Mesenchymal stem cell (in vitro differentiated cells and primary cell): Measurements from ENCODE around the gene TERC.
A peak's percentile ranks its signal among the peaks of the same experiment; 100 is the strongest.

Experiments
- DNase-seq: peaks from one replicate; pipeline ENCODE4 v3.0.0-alpha.2; 2013
- H2AFZ ChIP-seq: one replicate; pipeline ENCODE4 v1.6.1; 2013; ENCODE audit warnings: low read depth, mild to moderate bottlenecking, control low read depth, inconsistent platforms, low read length, moderate library complexity
- H2AK5ac ChIP-seq: 2 replicates; pipeline ENCODE4 v1.6.1; 2013; ENCODE audit warnings: low read length, moderate library complexity, mild to moderate bottlenecking, inconsistent platforms; ENCODE audit not compliant: severe bottlenecking
- H2BK120ac ChIP-seq: one replicate; pipeline ENCODE4 v1.6.1; 2013; ENCODE audit warnings: low read depth, mild to moderate bottlenecking, inconsistent platforms, low read length, moderate library complexity
- H2BK12ac ChIP-seq, 2 experiments: one replicate each; pipeline ENCODE4 v1.6.1; 2013; ENCODE audit warnings: inconsistent platforms in 2 of 2, low read length in 2 of 2, mild to moderate bottlenecking in 2 of 2, moderate library complexity in 2 of 2, control low read depth in 1 of 2
- H2BK15ac ChIP-seq: one replicate; pipeline ENCODE4 v1.6.1; 2013; ENCODE audit warnings: mild to moderate bottlenecking, low read depth, inconsistent platforms; ENCODE audit not compliant: poor library complexity, severe bottlenecking
- H2BK5ac ChIP-seq: 2 replicates; pipeline ENCODE4 v1.6.1; 2013; ENCODE audit warnings: low read depth, mild to moderate bottlenecking, low read length, control low read depth, inconsistent platforms; ENCODE audit not compliant: poor library complexity, severe bottlenecking
- H3K14ac ChIP-seq, 2 experiments: one replicate each; pipeline ENCODE4 v1.6.1; 2013; ENCODE audit warnings: inconsistent platforms in 2 of 2, low read length in 2 of 2, control low read depth in 1 of 2, mild to moderate bottlenecking in 1 of 2, moderate library complexity in 1 of 2
- H3K18ac ChIP-seq, 2 experiments: one replicate each; pipeline ENCODE4 v1.6.1; 2013; ENCODE audit warnings: inconsistent platforms in 2 of 2, low read length in 2 of 2, control low read depth in 1 of 2, low read depth in 1 of 2, mild to moderate bottlenecking in 1 of 2
- H3K23ac ChIP-seq, 2 experiments: one replicate each; pipeline ENCODE4 v1.6.1; 2013; ENCODE audit warnings: inconsistent platforms in 2 of 2, low read length in 2 of 2, mild to moderate bottlenecking in 2 of 2, moderate library complexity in 2 of 2, control low read depth in 1 of 2
- H3K27ac ChIP-seq: 2 replicates; pipeline ENCODE4 v1.5.1; 2013; ENCODE audit warnings: mild to moderate bottlenecking, moderate library complexity, low read length, control low read depth, inconsistent platforms; ENCODE audit not compliant: poor library complexity, severe bottlenecking
- H3K27me3 ChIP-seq, 2 experiments: 2 replicates each; pipeline versions ENCODE4 v1.6.1 to v1.7.0; 2013; ENCODE audit warnings: low read length in 2 of 2, mild to moderate bottlenecking in 2 of 2, moderate library complexity in 2 of 2, control low read depth in 1 of 2, inconsistent platforms in 1 of 2; ENCODE audit not compliant: control insufficient read depth in 1 of 2, insufficient read depth in 1 of 2
- H3K36me3 ChIP-seq, 2 experiments: 2 replicates each; pipeline versions ENCODE4 v1.6.1 to v1.7.0; 2013; ENCODE audit warnings: low read length in 2 of 2, control low read depth in 1 of 2, inconsistent platforms in 1 of 2, low read depth in 1 of 2, mild to moderate bottlenecking in 1 of 2; ENCODE audit not compliant: insufficient read depth in 2 of 2, control insufficient read depth in 1 of 2
- H3K4ac ChIP-seq, 2 experiments: one replicate each; pipeline ENCODE4 v1.6.1; 2013; ENCODE audit warnings: inconsistent platforms in 2 of 2, low read length in 2 of 2, mild to moderate bottlenecking in 2 of 2, moderate library complexity in 2 of 2, control low read depth in 1 of 2, low read depth in 1 of 2
- H3K4me1 ChIP-seq: 2 replicates; pipeline ENCODE4 v1.6.1; 2013; ENCODE audit warnings: low read depth, low read length, control low read depth; ENCODE audit not compliant: control insufficient read depth, insufficient read depth
- H3K4me2 ChIP-seq: 2 replicates; pipeline ENCODE4 v1.6.1; 2013; ENCODE audit warnings: low read length, mild to moderate bottlenecking, inconsistent platforms; ENCODE audit not compliant: poor library complexity, severe bottlenecking
- H3K4me3 ChIP-seq, 2 experiments: 2 replicates each; pipeline versions ENCODE4 v1.5.1 to v1.7.0; 2013; ENCODE audit warnings: low read length in 2 of 2, mild to moderate bottlenecking in 2 of 2, control low read depth in 1 of 2, low read depth in 1 of 2; ENCODE audit not compliant: insufficient read depth in 1 of 2
- H3K79me1 ChIP-seq: replicated peaks from 2 replicates; pipeline ENCODE4 v1.6.1; 2013; ENCODE audit warnings: mild to moderate bottlenecking, control low read depth, low read length, inconsistent platforms; ENCODE audit not compliant: poor library complexity, severe bottlenecking
- H3K9ac ChIP-seq: 2 replicates; pipeline ENCODE4 v1.7.0; 2013; ENCODE audit warnings: mild to moderate bottlenecking, low read length, moderate library complexity
- H3K9me3 ChIP-seq: 2 replicates; pipeline ENCODE4 v1.7.0; 2013; ENCODE audit warnings: mild to moderate bottlenecking, low read length; ENCODE audit not compliant: control insufficient read depth
- H4K8ac ChIP-seq: one replicate; pipeline ENCODE4 v1.6.1; 2013; ENCODE audit warnings: inconsistent platforms, mild to moderate bottlenecking, low read length, moderate library complexity
- H4K91ac ChIP-seq: one replicate; pipeline ENCODE4 v1.6.1; 2013; ENCODE audit warnings: mild to moderate bottlenecking, low read length, inconsistent platforms
- WGBS: methylation state at CpG from one replicate; pipeline ENCODE4 v1.1.7; 2013; ENCODE audit warnings: mixed read lengths; 5-methylcytosine and 5-hydroxymethylcytosine counted together

Gene TERC

GRCh38 chr3:169771497-169772304 is 6.8 kb upstream of the TERC start:
- no peaks in the 10 kb centered on the region for H3K9me3 ChIP-seq
- H3K4me3 ChIP-seq = peak overlapping the region; percentile 59 to 97
- H3K4me1 ChIP-seq = peaks cover 2% of the 10 kb centered on the region
- no peak overlapping the region for H2AFZ ChIP-seq
- H3K4me2 ChIP-seq = peak overlapping the region; percentile 86
- DNase-seq = peak; percentile 91
- no peak overlapping the region for H3K4ac ChIP-seq
- no peak overlapping the region for H3K14ac ChIP-seq
- no peak overlapping the region for H3K18ac ChIP-seq
- H3K36me3 ChIP-seq = peaks cover 4 to 31% of the 10 kb centered on the region in 2 experiments
- peak overlapping the region; percentile 98 for H3K9ac ChIP-seq
- no peaks in the 10 kb centered on the region for H3K27me3 ChIP-seq
- no peak overlapping the region for H2BK15ac ChIP-seq
- no peak overlapping the region for H2BK5ac ChIP-seq
- H3K27ac ChIP-seq = peak overlapping the region; percentile 72
- H3K79me1 ChIP-seq = peaks cover 3% of the 10 kb centered on the region
- no peak overlapping the region for H3K23ac ChIP-seq
- 0% methylated on average over 20 of the region's 27 CpGs for WGBS
- H2BK120ac ChIP-seq = no peak overlapping the region
- H4K91ac ChIP-seq = no peak overlapping the region
- H2BK12ac ChIP-seq = no peak overlapping the region
- no peak overlapping the region for H4K8ac ChIP-seq
- H2AK5ac ChIP-seq = no peak overlapping the region

GRCh38 chr3:169769287-169770181 is 4.7 kb upstream of the TERC start, which contains the start of gene ACTRT3:
Gene ACTRT3 (minus strand): TSS chr3:169769561. CDS start chr3:169769520, 41 bp downstream.
- Histone ChIP-seq H2AFZ (peak within 1 kb of the TSS; percentile 80), H3K4me2 (peak within 1 kb of the TSS; percentile 78), H3K27me3 (no peaks in the 10 kb centered on the region), H4K8ac (peak within 1 kb of the TSS; percentile 98), H2BK120ac (peak within 1 kb of the TSS; percentile 79), H2BK15ac (peak within 1 kb of the TSS; percentile 99), H3K18ac (peak within 1 kb of the TSS; percentile 85 to 97), H3K27ac (peak within 1 kb of the TSS; percentile 62), H3K4me1 (peaks cover 6% of the 10 kb centered on the region), H3K79me1 (no peaks in the 10 kb centered on the region), H3K4ac (peak within 1 kb of the TSS; percentile 73 to 76), H2AK5ac (no peak within 1 kb of the TSS), H4K91ac (peak within 1 kb of the TSS; percentile 79), H2BK12ac (peak within 1 kb of the TSS in 1 of 2 experiments; percentile 58), H3K9ac (peak within 1 kb of the TSS; percentile 99), H3K36me3 (peaks cover 7 to 10% of the 10 kb centered on the region in 2 experiments), H3K23ac (no peak within 1 kb of the TSS), H2BK5ac (peak within 1 kb of the TSS; percentile 38), H3K4me3 (peak within 1 kb of the TSS; percentile 78 to 95), H3K14ac (peak within 1 kb of the TSS in 1 of 2 experiments; percentile 65), H3K9me3 (no peaks in the 10 kb centered on the region)
- WGBS = 2% methylated on average over 49 of the region's 51 CpGs
- DNase-seq = peak; percentile 74

- H4K8ac ChIP-seq = peak overlapping the region; percentile 97
- peak overlapping the region; percentile 49 to 87 for H3K4me3 ChIP-seq
- peak overlapping the region; percentile 72 for H3K4me2 ChIP-seq
- peak overlapping the region; percentile 98 for H3K9ac ChIP-seq
- peak overlapping the region; percentile 38 for H2BK15ac ChIP-seq
- H2BK12ac ChIP-seq = no peak overlapping the region
- peak overlapping the region; percentile 98 for H4K91ac ChIP-seq
- peak overlapping the region in 1 of 2 experiments; percentile 85 for H3K23ac ChIP-seq
- H3K27me3 ChIP-seq = no peaks in the 10 kb centered on the region
- peaks cover 9% of the 10 kb centered on the region for H3K4me1 ChIP-seq
- no peak overlapping the region for H2BK5ac ChIP-seq
- peaks cover 3% of the 10 kb centered on the region for H3K79me1 ChIP-seq
- H3K27ac ChIP-seq = no peak overlapping the region
- peak overlapping the region; percentile 84 for H2BK120ac ChIP-seq
- H3K18ac ChIP-seq = peak overlapping the region; percentile 34 to 90
- H3K4ac ChIP-seq = peak overlapping the region; percentile 96
- peak; percentile 35 for DNase-seq
- no peak overlapping the region for H2AK5ac ChIP-seq
- peaks cover 11% of the 10 kb centered on the region for H3K9me3 ChIP-seq
- peak overlapping the region in 1 of 2 experiments; percentile 96 for H3K14ac ChIP-seq
- peaks cover 6 to 10% of the 10 kb centered on the region in 2 experiments for H3K36me3 ChIP-seq
- peak overlapping the region; percentile 96 for H2AFZ ChIP-seq
- 14% methylated on average over 39 of the region's 46 CpGs for WGBS
Measured at GRCh38 chr3:169764312-169764881, 463 bp downstream of the TERC start.
